Sigmoid colon (tissue), 4 donors: ENCODE measurements around the gene SEPTIN7.

ENCODE experiments used
- CTCF ChIP-seq, 4 experiments: fragments of 450-650 bp in 3 of 4; fragments of 200-600 bp in 1 of 4; IDR thresholded peaks; one replicate each; pipeline ENCODE4 v1.5.1; 2016 to 2019; ENCODE audit warnings: antibody characterized with exemption in 4 of 4, mild to moderate bottlenecking in 3 of 4, moderate library complexity in 2 of 4
- EP300 ChIP-seq, 4 donors: sonication (generic); formaldehyde crosslinking; IDR thresholded peaks; one replicate each; pipeline ENCODE4 v1.6.1; 2017; ENCODE audit warnings: antibody characterized with exemption in 4 of 4
- POLR2A ChIP-seq, 2 donors: fragments of 450-650 bp; IDR thresholded peaks; one replicate each; pipeline ENCODE4 v1.6.1; 2016; ENCODE audit warnings: antibody characterized with exemption in 2 of 2, mild to moderate bottlenecking in 2 of 2, moderate library complexity in 2 of 2
- POLR2AphosphoS5 ChIP-seq, 4 donors: sonication (generic); formaldehyde crosslinking; IDR thresholded peaks; one replicate each; pipeline ENCODE4 v1.6.1; 2017; ENCODE audit warnings: antibody characterized with exemption in 4 of 4

GRCh38 chr7:35785250-35785649 is 15.6 kb upstream of the SEPTIN7 start:
- TF ChIP-seq CTCF (IDR thresholded peaks at IDR 0.05) (no peak), POLR2A (IDR thresholded peaks at IDR 0.05) (no peak), POLR2AphosphoS5 (IDR thresholded peaks at IDR 0.05) (no peak), EP300 (IDR thresholded peaks at IDR 0.05) (no peak)
